Activated CD4-positive, alpha-beta T cell treated with anti-CD3 and anti-CD28 coated beads for 36 hours (primary cell): ENCODE measurements around the gene KCNAB2. TPM values are rescaled to one million over a fixed set of nuclear protein-coding genes. Genes with fewer than 3 reads are reported as not detected.

Experiments
- ATAC-seq: fragments of 200-7000 bp; cut with Tn5 transposase; one replicate; pipeline ENCODE4 v1.10.0; 2021; ENCODE audit warnings: mild to moderate bottlenecking, moderate library complexity
- CTCF ChIA-PET: fragments of 350-600 bp; sonication (Branson Sonifier 250); formaldehyde crosslinking; loops from one replicate; lab custom pipeline; 2021; ENCODE audit warnings: antibody characterized with exemption; lab: Charles Lee
- POLR2A ChIA-PET: fragments of 350-600 bp; sonication (Branson Sonifier 250); formaldehyde crosslinking; loops from one replicate; lab custom pipeline; 2021; ENCODE audit warnings: antibody characterized with exemption, inconsistent platforms; lab: Charles Lee
- DNase-seq: peaks from one replicate; pipeline ENCODE4 v3.0.0-alpha.2; 2020
- H3K27ac Mint-ChIP-seq: one replicate; pipeline ENCODE4 v1.8.0; 2021; ENCODE audit warnings: mixed read lengths
- H3K27me3 Mint-ChIP-seq: one replicate; pipeline ENCODE4 v1.8.0; 2021; ENCODE audit warnings: mixed read lengths
- H3K36me3 Mint-ChIP-seq: one replicate; pipeline ENCODE4 v1.8.0; 2021; ENCODE audit warnings: low read depth, mixed read lengths
- H3K4me1 Mint-ChIP-seq: one replicate; pipeline ENCODE4 v1.8.0; 2021; ENCODE audit warnings: mixed read lengths
- H3K4me3 Mint-ChIP-seq: one replicate; pipeline ENCODE4 v1.8.0; 2021; ENCODE audit warnings: mild to moderate bottlenecking, moderate library complexity, mixed read lengths
- H3K9me3 Mint-ChIP-seq: one replicate; pipeline ENCODE4 v1.8.0; 2021; ENCODE audit warnings: low read depth, mixed read lengths
- intact Hi-C, 2 experiments: fragments of 100-400 bp; cut with DNase I in 1 of 2; cut with micrococcal nuclease in 1 of 2; formaldehyde crosslinking; loops; one replicate each; pipeline versions ENCODE4 v1.14.2 to v1.15.1; 2022 to 2024; cut with DNase I, micrococcal nuclease
- total RNA-seq, 2 experiments: library from RNA; stranded (reverse); gene quantifications; one replicate each; pipeline ENCODE4 v1.2.3, GENCODE V29; 2021

KCNAB2 gene
- total RNA-seq, 2 experiments from 2014 or later = 231 to 258 TPM

GRCh38 chr1:6025269-6026094 is 20.2 kb upstream of the KCNAB2 start:
- Mint-ChIP-seq H3K27me3 (no peaks in the 10 kb centered on the region), H3K9me3 (peaks cover 6% of the 10 kb centered on the region), H3K4me1 (peaks cover 33% of the 10 kb centered on the region), H3K4me3 (peak overlapping the region; percentile 97), H3K36me3 (peaks cover 38% of the 10 kb centered on the region), H3K27ac (peak overlapping the region; percentile 97)
- peak; percentile 61 for DNase-seq
- intact Hi-C loops = loop anchor here (1.0 to 10.0 kb wide), 10 partner anchors 18 to 759 kb away; partner anchors contain the start of genes CAMTA1 (in 2 of the 2), NPHP4 (in 2 of the 2), RPL22 (in 2 of the 2) and ACOT7 (in 1 of the 2)
- ChIA-PET POLR2A (interaction anchor here (1.0 to 2.5 kb wide), 3 partner anchors 32 to 33 kb away, joined by 5 to 15 read pairs (median 6); partner anchors contain the start of gene NPHP4), CTCF (interaction anchor here (0.6 kb wide), 2 partner anchors 15 to 27 kb away, joined by 3 read pairs; no protein-coding TSS in a partner anchor)
- no peak for ATAC-seq

DNA sequence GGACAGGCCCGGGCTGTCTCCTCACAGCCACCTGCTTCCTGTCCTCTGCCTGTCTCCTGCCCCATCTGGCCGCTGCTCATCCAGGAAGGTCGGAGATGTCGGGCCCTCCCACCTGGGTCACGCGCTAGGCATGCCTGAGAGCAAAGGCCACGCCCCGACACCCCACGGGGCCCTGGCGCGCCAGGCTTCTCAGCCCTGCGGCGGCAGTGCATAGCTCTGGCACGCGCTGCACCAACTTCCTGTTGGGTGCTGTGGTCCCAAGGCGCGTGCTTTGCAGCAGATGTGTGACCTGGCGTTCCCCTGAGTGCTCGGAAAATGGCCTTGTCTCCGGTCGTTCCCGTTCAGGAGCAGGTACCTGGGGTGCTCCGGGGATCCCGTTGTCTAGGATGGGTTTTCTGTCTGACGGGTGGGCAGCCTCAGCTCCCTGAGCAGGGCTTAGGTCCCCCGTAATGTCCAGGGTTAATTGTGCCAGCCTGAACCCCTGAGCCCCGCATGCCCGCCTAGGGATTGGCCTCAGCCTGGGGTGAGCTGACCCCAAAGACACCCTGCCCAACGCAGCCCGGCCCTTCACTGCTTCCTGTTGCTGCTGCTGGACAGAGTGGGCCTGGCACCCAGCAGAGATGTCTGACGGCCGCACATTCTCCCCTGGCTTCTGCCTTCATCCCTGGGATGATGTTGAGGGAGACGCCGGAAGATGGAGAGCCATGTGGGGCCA is 19.4 kb upstream of the KCNAB2 start:
- Mint-ChIP-seq H3K27me3 (no peaks in the 10 kb centered on the region), H3K36me3 (peaks cover 45% of the 10 kb centered on the region), H3K4me1 (peaks cover 40% of the 10 kb centered on the region), H3K9me3 (peaks cover 6% of the 10 kb centered on the region), H3K27ac (peak overlapping the region; percentile 97), H3K4me3 (peak overlapping the region; percentile 97)
- peak; percentile 97 for DNase-seq
- peak; percentile 81 for ATAC-seq
- ChIA-PET POLR2A (interaction anchor here (0.7 to 2.5 kb wide), 3 partner anchors 17 to 34 kb away, joined by 3 to 15 read pairs (median 6); partner anchors contain the start of gene NPHP4), CTCF (interaction anchor here (0.5 to 0.6 kb wide), 2 partner anchors 16 to 692 kb away, joined by 3 read pairs; no protein-coding TSS in a partner anchor)
- intact Hi-C loops = loop anchor here (1.0 to 10.0 kb wide), 10 partner anchors 19 to 759 kb away; partner anchors contain the start of genes CAMTA1 (in 2 of the 2), NPHP4 (in 2 of the 2), RPL22 (in 2 of the 2) and ACOT7 (in 1 of the 2)

DNA sequence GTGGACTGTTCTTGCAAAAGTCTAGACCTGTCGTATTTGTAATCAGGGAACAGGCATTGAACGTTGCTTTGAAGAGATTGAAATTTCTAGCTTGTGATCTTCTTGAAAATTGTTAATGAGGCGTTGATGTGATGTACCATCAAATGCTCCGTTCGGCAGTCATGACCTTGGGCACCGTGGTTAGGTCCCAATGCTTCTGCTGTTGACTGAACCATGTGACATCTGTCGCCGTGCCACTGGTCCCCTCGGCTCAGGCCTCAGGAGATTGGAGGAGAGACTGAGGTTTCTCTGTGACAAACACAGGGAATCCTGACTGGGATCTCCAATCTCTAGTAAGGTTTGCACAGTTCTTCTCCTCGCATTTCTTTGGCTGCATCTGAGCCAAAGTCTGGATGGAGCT is 18.1 kb upstream of the KCNAB2 start:
- POLR2A ChIA-PET = interaction anchor here (0.6 to 1.0 kb wide), 5 partner anchors 19 to 53 kb away, joined by 3 to 4 read pairs (median 3); no protein-coding TSS in a partner anchor

GRCh38 chr1:6028042-6028850 is 17.4 kb upstream of the KCNAB2 start:
- Mint-ChIP-seq H3K36me3 (peaks cover 52% of the 10 kb centered on the region), H3K27ac (peak overlapping the region; percentile 97), H3K4me3 (peak overlapping the region; percentile 97), H3K9me3 (no peaks in the 10 kb centered on the region), H3K4me1 (peaks cover 57% of the 10 kb centered on the region), H3K27me3 (no peaks in the 10 kb centered on the region)
- ATAC-seq (peak; percentile 50), DNase-seq (peak; percentile 80)
- POLR2A ChIA-PET = interaction anchor here (0.6 kb wide), 1 partner anchor 20 kb away, joined by 3 read pairs; no protein-coding TSS in a partner anchor
- intact Hi-C loops = loop anchor here in 1 of 2 experiments (1.0 to 10.0 kb wide), 3 partner anchors 9 to 757 kb away; partner anchors contain the start of genes CAMTA1 and RPL22
- CTCF ChIA-PET = interaction anchor here (0.9 kb wide), 1 partner anchor 25 kb away, joined by 3 read pairs; no protein-coding TSS in a partner anchor

More for the DNA sequence above, 18.1 kb upstream of the KCNAB2 start:
- ATAC-seq = peak; percentile 21
- peaks cover 49% of the 10 kb centered on the region for H3K36me3 Mint-ChIP-seq
- H3K27ac Mint-ChIP-seq = peak overlapping the region; percentile 97
- intact Hi-C loops = loop anchor here (2.0 to 10.0 kb wide), 6 partner anchors 170 to 757 kb away; partner anchors contain the start of genes CAMTA1 (in 2 of the 2) and RPL22 (in 1 of the 2)
- peaks cover 51% of the 10 kb centered on the region for H3K4me1 Mint-ChIP-seq
- CTCF ChIA-PET = interaction anchor here (0.7 to 0.9 kb wide), 2 partner anchors 24 to 33 kb away, joined by 3 read pairs; no protein-coding TSS in a partner anchor
- no peaks in the 10 kb centered on the region for H3K27me3 Mint-ChIP-seq
- peak overlapping the region; percentile 97 for H3K4me3 Mint-ChIP-seq
- H3K9me3 Mint-ChIP-seq = no peaks in the 10 kb centered on the region
- peak; percentile 68 for DNase-seq

DNA sequence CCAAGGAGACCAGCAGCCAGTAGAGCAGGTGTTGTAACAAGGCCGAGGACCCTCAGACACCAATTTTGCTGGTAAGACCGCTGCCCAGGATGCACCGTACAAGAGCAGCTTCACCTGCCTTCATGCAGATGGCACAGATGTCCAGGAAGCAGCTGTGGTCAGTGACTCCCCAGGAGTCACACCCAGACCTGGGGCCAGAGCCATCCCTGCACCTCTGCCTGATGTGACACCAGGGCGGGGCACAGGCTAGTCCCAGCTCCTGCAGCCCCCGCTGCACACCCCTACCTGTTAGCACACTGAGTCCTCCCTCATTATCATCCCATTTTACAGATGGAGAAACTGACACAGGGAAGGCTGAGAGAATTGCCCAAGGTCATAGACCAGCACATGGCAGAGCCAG is 16.3 kb upstream of the KCNAB2 start:
- H3K27ac Mint-ChIP-seq = peak overlapping the region; percentile 97
- no peaks in the 10 kb centered on the region for H3K9me3 Mint-ChIP-seq
- intact Hi-C loops = loop anchor here in 1 of 2 experiments (5.0 to 10.0 kb wide), 2 partner anchors 168 to 755 kb away; partner anchors contain the start of genes CAMTA1 and RPL22
- ChIA-PET POLR2A (no interaction called here), CTCF (interaction anchor here (0.7 kb wide), 1 partner anchor 13 kb away, joined by 3 read pairs; no protein-coding TSS in a partner anchor)
- DNase-seq = no peak
- no peaks in the 10 kb centered on the region for H3K27me3 Mint-ChIP-seq
- peak overlapping the region; percentile 22 for H3K4me3 Mint-ChIP-seq
- peaks cover 62% of the 10 kb centered on the region for H3K4me1 Mint-ChIP-seq
- H3K36me3 Mint-ChIP-seq = peaks cover 56% of the 10 kb centered on the region
- no peak for ATAC-seq

DNA sequence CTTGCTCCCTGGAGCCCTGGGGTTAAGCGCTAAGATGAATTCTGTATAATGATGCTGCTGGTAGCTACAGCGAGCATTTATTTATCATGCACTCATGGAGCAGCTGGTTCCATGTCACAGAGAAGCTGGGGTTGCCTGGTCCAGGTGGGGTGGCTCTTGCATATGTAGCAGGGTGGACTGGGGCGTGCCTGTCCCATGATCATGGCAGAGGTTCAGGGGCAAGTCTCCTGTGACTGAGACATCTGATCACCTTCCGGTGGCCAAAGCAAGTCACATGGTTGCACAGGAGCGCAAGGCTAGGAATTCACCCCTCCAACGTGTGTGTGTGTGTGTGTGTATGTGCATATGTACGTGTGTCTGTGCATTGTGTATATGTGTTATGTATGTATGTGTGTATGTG is 15.6 kb upstream of the KCNAB2 start:
- CTCF ChIA-PET = interaction anchor here (0.9 kb wide), 1 partner anchor 290 kb away, joined by 3 read pairs; no protein-coding TSS in a partner anchor
- Mint-ChIP-seq H3K9me3 (no peaks in the 10 kb centered on the region), H3K27ac (peak overlapping the region; percentile 5), H3K36me3 (peaks cover 64% of the 10 kb centered on the region), H3K4me3 (peak overlapping the region; percentile 22), H3K4me1 (peaks cover 66% of the 10 kb centered on the region), H3K27me3 (no peaks in the 10 kb centered on the region)
- intact Hi-C loops = no loop called here
- POLR2A ChIA-PET = no interaction called here
- ATAC-seq (no peak), DNase-seq (no peak)

- H3K4me1 Mint-ChIP-seq = peaks cover 67% of the 10 kb centered on the region
- no peaks in the 10 kb centered on the region for H3K27me3 Mint-ChIP-seq
- peak overlapping the region; percentile 22 for H3K4me3 Mint-ChIP-seq
- H3K27ac Mint-ChIP-seq = peak overlapping the region; percentile 5
- H3K36me3 Mint-ChIP-seq = peaks cover 68% of the 10 kb centered on the region
- no peaks in the 10 kb centered on the region for H3K9me3 Mint-ChIP-seq
- ChIA-PET POLR2A (no interaction called here), CTCF (interaction anchor here (0.6 to 0.9 kb wide), 2 partner anchors 14 to 290 kb away, joined by 3 to 4 read pairs; no protein-coding TSS in a partner anchor)
- intact Hi-C loops = no loop called here
- DNase-seq (no peak), ATAC-seq (no peak)
Measured at GRCh38 chr1:6030547-6031261, 15.0 kb upstream of the KCNAB2 start.

- ChIA-PET POLR2A (interaction anchor here (0.6 kb wide), 2 partner anchors 161 to 354 kb away, joined by 4 to 6 read pairs; no protein-coding TSS in a partner anchor), CTCF (interaction anchor here (0.6 to 1.8 kb wide), 3 partner anchors 9 to 189 kb away, joined by 3 to 4 read pairs (median 3); no protein-coding TSS in a partner anchor)
- H3K9me3 Mint-ChIP-seq = no peaks in the 10 kb centered on the region
- no peak overlapping the region for H3K4me3 Mint-ChIP-seq
- no peaks in the 10 kb centered on the region for H3K27me3 Mint-ChIP-seq
- no peak overlapping the region for H3K27ac Mint-ChIP-seq
- ATAC-seq (no peak), DNase-seq (no peak)
- intact Hi-C loops = no loop called here
- peaks cover 66% of the 10 kb centered on the region for H3K36me3 Mint-ChIP-seq
- H3K4me1 Mint-ChIP-seq = peaks cover 86% of the 10 kb centered on the region
Measured at GRCh38 chr1:6033124-6033523, 12.6 kb upstream of the KCNAB2 start.

GRCh38 chr1:6033986-6034749 is 11.5 kb upstream of the KCNAB2 start:
- Mint-ChIP-seq H3K27me3 (no peaks in the 10 kb centered on the region), H3K4me3 (no peak overlapping the region), H3K36me3 (peaks cover 59% of the 10 kb centered on the region), H3K4me1 (peaks cover 77% of the 10 kb centered on the region), H3K9me3 (no peaks in the 10 kb centered on the region), H3K27ac (no peak overlapping the region)
- POLR2A ChIA-PET = interaction anchor here (0.6 to 1.0 kb wide), 2 partner anchors 11 to 377 kb away, joined by 3 to 4 read pairs; no protein-coding TSS in a partner anchor
- intact Hi-C loops = no loop called here
- ATAC-seq = peak; percentile 55
- CTCF ChIA-PET = interaction anchor here (0.7 to 1.8 kb wide), 4 partner anchors 9 to 42 kb away, joined by 3 to 4 read pairs (median 3); partner anchors contain the start of gene NPHP4
- peak; percentile 53 for DNase-seq
